CD4-positive, alpha-beta T cell treated with Interleukin-6 for 4 hours (primary cell): ENCODE measurements around the gene GXYLT2.
"Not testable (repeated sequence)": the region's sequence is repeated elsewhere in the genome, so short reads cannot be mapped to it uniquely, and the experiment has no call there.

ENCODE experiments used
- DNase-seq: peaks from one replicate; pipeline ENCODE4 v3.0.0-alpha.2; 2020; ENCODE audit warnings: mixed read lengths

The GXYLT2 gene

GRCh38 chr3:72892870-72893269 is 5.0 kb downstream of the GXYLT2 start:
- no peak for DNase-seq

GRCh38 chr3:72894976-72895552 is 7.2 kb downstream of the GXYLT2 start:
- DNase-seq, result no peak

- DNase-seq, result no peak
These were observed 9.3 kb downstream of the GXYLT2 start for GRCh38 chr3:72896996-72897757.

GRCh38 chr3:72897758-72898007 is 9.8 kb downstream of the GXYLT2 start:
- DNase-seq, result no peak

- DNase-seq, result no peak
These were observed 11.5 kb downstream of the GXYLT2 start for GRCh38 chr3:72899349-72899765.

GRCh38 chr3:72900048-72900447 is 12.2 kb downstream of the GXYLT2 start:
- no peak for DNase-seq

- no peak for DNase-seq
These were observed 14.0 kb downstream of the GXYLT2 start for GRCh38 chr3:72901840-72902239.

- no peak for DNase-seq
These were observed 15.2 kb downstream of the GXYLT2 start for GRCh38 chr3:72903004-72903403.

- no peak for DNase-seq
These were observed 16.3 kb downstream of the GXYLT2 start for GRCh38 chr3:72904163-72904562.

- no peak for DNase-seq
These were observed 18.3 kb downstream of the GXYLT2 start for GRCh38 chr3:72906154-72906553.

- DNase-seq, result no peak
These were observed 19.4 kb downstream of the GXYLT2 start for GRCh38 chr3:72907131-72907711.

- DNase-seq, result no peak
These were observed 20.1 kb downstream of the GXYLT2 start for GRCh38 chr3:72907731-72908620.

GRCh38 chr3:72909591-72909990 is 21.7 kb downstream of the GXYLT2 start:
- DNase-seq, result no peak

- no peak for DNase-seq
These were observed 24.7 kb downstream of the GXYLT2 start for GRCh38 chr3:72912532-72912931.

GRCh38 chr3:72914383-72914782 is 26.5 kb downstream of the GXYLT2 start:
- DNase-seq, result no peak

GRCh38 chr3:72916250-72916649 is 28.4 kb downstream of the GXYLT2 start:
- no peak for DNase-seq

GRCh38 chr3:72919520-72919919 is 31.7 kb downstream of the GXYLT2 start:
- no peak for DNase-seq

- no peak for DNase-seq
These were observed 36.2 kb downstream of the GXYLT2 start for GRCh38 chr3:72924055-72924454.

- DNase-seq, result not testable (repeated sequence)
These were observed 41.2 kb downstream of the GXYLT2 start for GRCh38 chr3:72928781-72929735.

- DNase-seq, result no peak
These were observed 42.9 kb downstream of the GXYLT2 start for GRCh38 chr3:72930754-72931153.

GRCh38 chr3:72932416-72932815 is 44.6 kb downstream of the GXYLT2 start:
- DNase-seq, result no peak
